PC-3 (cell line): ENCODE results near the gene LINC00305.

Experiments
- EZH2 ChIP-seq: fragments of 300-600 bp; sonication (generic); IDR thresholded peaks from one replicate; pipeline ENCODE4 v1.6.1; 2017; ENCODE audit warnings: antibody characterized with exemption, mild to moderate bottlenecking, low read length; ENCODE audit not compliant: unreplicated experiment
- TF ChIP-seq, protein P1 (sequence below): fragments of 300-600 bp; sonication (generic); conservative IDR thresholded peaks from 2 replicates; pipeline ENCODE4 v1.5.1; 2017; ENCODE audit warnings: antibody characterized with exemption, low read depth, mild to moderate bottlenecking, low read length

DNA sequence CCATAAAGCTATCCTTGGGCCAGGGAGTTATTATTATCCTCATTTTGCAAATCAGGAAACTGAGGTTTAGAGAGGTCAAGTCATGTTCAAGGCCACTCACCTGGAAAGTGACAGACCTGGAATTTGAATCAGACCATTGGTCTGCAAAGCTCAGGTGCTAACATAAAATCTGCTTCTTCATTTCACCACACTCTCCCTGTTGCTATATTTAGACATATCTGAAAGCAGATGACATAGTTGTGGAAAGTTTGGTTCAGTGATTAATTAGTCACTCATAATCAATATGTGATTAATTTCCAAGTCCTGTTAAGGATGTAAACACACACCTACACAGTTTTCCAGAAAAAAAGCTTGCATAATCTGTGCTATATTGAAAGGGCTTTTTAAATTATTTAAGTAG, 57.4 kb downstream of the LINC00305 start:
- TF ChIP-seq, protein P1, sequence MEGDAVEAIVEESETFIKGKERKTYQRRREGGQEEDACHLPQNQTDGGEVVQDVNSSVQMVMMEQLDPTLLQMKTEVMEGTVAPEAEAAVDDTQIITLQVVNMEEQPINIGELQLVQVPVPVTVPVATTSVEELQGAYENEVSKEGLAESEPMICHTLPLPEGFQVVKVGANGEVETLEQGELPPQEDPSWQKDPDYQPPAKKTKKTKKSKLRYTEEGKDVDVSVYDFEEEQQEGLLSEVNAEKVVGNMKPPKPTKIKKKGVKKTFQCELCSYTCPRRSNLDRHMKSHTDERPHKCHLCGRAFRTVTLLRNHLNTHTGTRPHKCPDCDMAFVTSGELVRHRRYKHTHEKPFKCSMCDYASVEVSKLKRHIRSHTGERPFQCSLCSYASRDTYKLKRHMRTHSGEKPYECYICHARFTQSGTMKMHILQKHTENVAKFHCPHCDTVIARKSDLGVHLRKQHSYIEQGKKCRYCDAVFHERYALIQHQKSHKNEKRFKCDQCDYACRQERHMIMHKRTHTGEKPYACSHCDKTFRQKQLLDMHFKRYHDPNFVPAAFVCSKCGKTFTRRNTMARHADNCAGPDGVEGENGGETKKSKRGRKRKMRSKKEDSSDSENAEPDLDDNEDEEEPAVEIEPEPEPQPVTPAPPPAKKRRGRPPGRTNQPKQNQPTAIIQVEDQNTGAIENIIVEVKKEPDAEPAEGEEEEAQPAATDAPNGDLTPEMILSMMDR: no peak
- no peak for TF ChIP-seq EZH2
